PC-3 (cell line): ENCODE results near the gene CHML. TPM values are rescaled to one million over a fixed set of nuclear protein-coding genes. Genes with fewer than 3 reads are reported as not detected.

Experiments used
- total RNA-seq: library from RNA; depleted of rRNA; stranded (reverse); fragments of >200 nt; gene quantifications from 2 replicates; pipeline ENCODE4 v1.2.3, GENCODE V29; 2014; rRNA removed

CHML gene
- total RNA-seq, 1 experiment from 2014 or later = 68.6 TPM

Other genes with a start within 250 kb of the CHML start
- 161 and 201 TPM in 2 replicates for gene FH, start 120.6 kb downstream of the CHML start, total RNA-seq
- gene KMO, start 108.0 kb downstream of the CHML start, total RNA-seq = 0.29 and 1.2 TPM in 2 replicates
- gene OPN3, start within 50 bp of the CHML start, total RNA-seq = 44.8 and 45.5 TPM in 2 replicates
- not detected in 2 replicates for gene WDR64, start 11.9 kb upstream of the CHML start, total RNA-seq
- 41.3 and 53.6 TPM in 2 replicates for gene EXO1, start 207.8 kb upstream of the CHML start, total RNA-seq